Activated CD4-positive, alpha-beta T cell treated with anti-CD3 and anti-CD28 coated beads, Interleukin-2, amount 50 U/mL, for 24 hours (primary cell): ENCODE measurements around the gene SELENOT.

Experiments
- DNase-seq, 2 donors: peaks; one replicate each; pipeline ENCODE4 v3.0.0-alpha.2; 2020; ENCODE audit warnings: low read depth in 1 of 2, low spot score in 1 of 2

Gene SELENOT

GRCh38 chr3:150662410-150663200 is 59.5 kb downstream of the SELENOT start:
- DNase-seq = no peak

DNA sequence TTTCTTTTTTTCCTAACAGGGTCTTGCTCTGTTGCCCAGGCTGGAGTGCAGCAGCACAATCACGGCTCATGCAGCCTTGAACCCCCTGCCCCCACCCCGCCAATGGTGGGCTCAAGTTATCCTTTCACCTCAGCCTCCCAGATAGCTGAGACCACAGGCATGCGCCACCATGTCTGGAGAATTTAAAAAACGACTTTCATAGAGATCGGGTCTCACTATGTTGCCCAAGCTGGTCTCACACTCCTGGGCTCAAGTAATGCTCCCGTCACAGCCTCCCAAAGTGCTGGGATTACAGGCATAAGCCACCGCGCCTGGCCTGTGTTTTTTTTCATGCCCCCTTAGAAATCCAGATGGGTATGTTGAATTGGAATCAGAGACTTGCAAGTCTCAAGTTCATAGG is 60.3 kb downstream of the SELENOT start:
- DNase-seq = no peak

DNA sequence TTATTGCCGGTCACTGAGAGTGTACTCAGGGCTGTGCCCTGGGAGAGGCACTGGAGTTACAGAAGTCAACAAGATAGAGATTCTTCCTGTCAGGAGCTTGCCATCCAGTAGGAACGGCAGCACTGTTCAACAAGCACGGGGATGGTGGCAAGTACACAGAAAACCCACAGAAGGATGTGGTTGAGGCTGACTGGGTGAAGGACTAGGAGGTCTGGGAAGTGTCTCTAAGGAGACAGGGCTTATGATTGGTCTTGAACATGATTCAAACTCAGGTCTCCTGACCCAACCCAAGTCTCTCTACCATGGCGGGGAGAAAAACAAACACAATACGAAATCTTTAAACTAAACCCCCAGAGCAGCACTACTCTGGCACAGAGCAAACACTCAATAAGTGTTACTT is 63.0 kb downstream of the SELENOT start:
- no peak for DNase-seq

- DNase-seq = no peak
Observed at GRCh38 chr3:150673966-150674365, 70.8 kb downstream of the SELENOT start.

DNA sequence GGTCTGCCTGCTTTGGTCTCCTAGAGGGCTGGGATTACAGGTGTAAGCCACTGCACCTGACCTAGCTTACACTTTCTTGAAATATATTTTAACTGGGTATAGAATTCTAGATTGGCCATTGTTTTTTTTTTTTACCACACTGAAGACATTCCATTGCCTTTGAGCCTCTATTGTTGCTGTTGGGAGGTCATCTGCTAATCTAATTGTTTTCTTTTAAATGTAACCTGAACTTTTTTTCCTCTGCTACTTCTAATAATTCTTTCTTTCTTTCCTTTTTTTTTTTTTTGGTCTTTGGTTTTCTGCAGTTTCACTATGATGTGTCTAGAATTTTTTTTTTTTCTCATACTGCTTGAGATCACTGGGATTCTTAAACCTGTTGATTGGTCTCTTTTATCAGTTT is 72.5 kb downstream of the SELENOT start:
- no peak for DNase-seq
